ENCODE measurements around the gene ANXA8.

ANXA8 gene

DNA sequence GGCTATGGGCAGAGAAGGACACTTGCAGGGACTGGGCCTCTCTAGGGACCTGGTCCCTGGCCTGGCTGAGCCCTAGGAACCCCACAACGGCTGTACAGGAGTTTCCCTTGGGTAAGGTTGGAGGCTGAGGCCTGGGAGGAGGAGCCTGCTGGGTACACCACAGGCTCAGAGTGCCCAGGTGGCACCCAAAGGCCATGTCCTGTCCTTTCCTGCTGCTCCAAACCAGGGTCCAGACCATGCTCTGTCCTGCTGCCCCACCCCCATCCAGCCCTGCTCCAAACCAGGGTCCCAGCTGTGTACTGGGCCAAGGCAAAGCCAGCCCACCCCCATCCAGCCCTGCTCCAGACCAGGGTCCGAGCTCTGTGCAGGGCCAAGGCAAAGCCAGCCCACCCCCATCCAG is 64.5 kb downstream of the ANXA8 start:
- no peaks in the 10 kb centered on the region for H3K4me1 Mint-ChIP-seq
- ATAC-seq (ENCODE audit: low read depth) (no peak), DNase-seq (ENCODE audit: low spot score in 2 of 2) (no peak)
- H3K27me3 Mint-ChIP-seq: peaks cover 6% of the 10 kb centered on the region
- H3K9me3 Mint-ChIP-seq: no peaks in the 10 kb centered on the region
- no peak overlapping the region for H3K4me3 Mint-ChIP-seq
- H3K27ac Mint-ChIP-seq: no peak overlapping the region
- H3K36me3 Mint-ChIP-seq: no peaks in the 10 kb centered on the region

DNA sequence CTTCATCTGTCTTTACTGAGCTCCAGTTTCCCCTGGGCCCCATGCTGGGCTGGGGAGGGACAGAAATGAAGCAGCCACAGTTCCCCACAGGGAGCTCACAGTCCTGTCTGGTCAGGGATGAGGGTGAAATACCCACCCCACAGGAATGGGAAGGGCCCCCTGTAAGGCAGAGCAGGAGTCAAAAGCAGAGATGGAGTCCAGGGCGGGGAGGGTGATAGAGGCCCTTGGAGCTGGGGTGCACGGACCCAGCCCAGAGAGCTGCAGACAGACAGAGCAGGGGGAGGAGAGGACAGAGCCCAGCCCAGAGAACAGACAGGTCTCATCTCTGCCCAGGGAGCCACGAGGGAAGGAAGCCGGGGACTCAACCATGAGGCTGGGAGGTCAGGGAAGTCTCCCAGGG is 64.9 kb downstream of the ANXA8 start:
- no peak overlapping the region for H3K4me3 Mint-ChIP-seq
- no peaks in the 10 kb centered on the region for H3K4me1 Mint-ChIP-seq
- H3K27me3 Mint-ChIP-seq: peaks cover 6% of the 10 kb centered on the region
- no peak overlapping the region for H3K27ac Mint-ChIP-seq
- ATAC-seq (ENCODE audit: low read depth): no peak
- no peaks in the 10 kb centered on the region for H3K36me3 Mint-ChIP-seq
- H3K9me3 Mint-ChIP-seq: no peaks in the 10 kb centered on the region
- no peak for DNase-seq (ENCODE audit: low spot score in 2 of 2)

DNA sequence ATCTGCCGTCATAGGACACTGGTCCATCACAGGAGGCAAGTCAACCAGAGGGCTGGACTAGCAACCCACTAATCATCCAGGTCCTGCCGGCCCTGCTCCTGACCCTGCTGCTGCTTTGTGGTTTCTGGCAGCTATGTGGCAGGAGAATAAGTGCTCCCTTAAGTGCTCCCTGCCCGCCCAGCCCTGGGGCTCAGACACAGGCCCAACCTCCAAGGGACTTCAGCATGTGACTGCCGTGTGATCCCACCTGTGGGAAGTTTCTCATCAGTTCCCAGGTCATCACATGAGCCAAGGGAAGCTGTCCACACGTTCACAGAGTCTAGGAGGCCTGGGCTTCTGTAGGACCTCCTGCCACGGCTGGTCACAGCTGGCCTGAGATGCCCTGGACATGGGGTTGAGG is 65.6 kb downstream of the ANXA8 start:
- Mint-ChIP-seq H3K36me3 (no peaks in the 10 kb centered on the region), H3K4me3 (no peak overlapping the region), H3K4me1 (no peaks in the 10 kb centered on the region), H3K9me3 (no peaks in the 10 kb centered on the region), H3K27ac (no peak overlapping the region), H3K27me3 (peaks cover 6% of the 10 kb centered on the region)
- ATAC-seq (ENCODE audit: low read depth) (no peak), DNase-seq (ENCODE audit: low spot score in 2 of 2) (no peak)
